H1 (cell line): Measurements from ENCODE around the gene LCA5. TPM values are rescaled to one million over a fixed set of nuclear protein-coding genes. Genes with fewer than 3 reads are reported as not detected.

Experiments
- CTCF ChIA-PET: fragments of 300-600 bp; sonication (Branson Sonifier 250); formaldehyde crosslinking; loops from one replicate; lab custom pipeline; 2021; ENCODE audit not compliant: partially characterized antibody; lab: Charles Lee
- POLR2A ChIA-PET: fragments of 300-600 bp; sonication (Branson Sonifier 250); formaldehyde crosslinking; loops from one replicate; lab custom pipeline; 2021; ENCODE audit warnings: inconsistent platforms; ENCODE audit not compliant: partially characterized antibody; lab: Charles Lee
- DNase-seq, 2 experiments: peaks; one replicate each; pipeline versions ENCODE4 v3.0.0 to v3.0.0-alpha.2; 2010 to 2022; ENCODE audit warnings: low spot score in 2 of 2, low read depth in 1 of 2, mixed read lengths in 1 of 2
- FAIRE-seq: peaks from 2 replicates; lab custom pipeline; 2011; peaks lifted over from hg19 to GRCh38; lab: Jason Lieb, UNC
- H2AFZ ChIP-seq: 2 replicates; pipeline ENCODE4 v1.8.1; 2012; ENCODE audit warnings: low read length, inconsistent platforms
- H2AK5ac ChIP-seq: 2 replicates; pipeline ENCODE4 v1.6.1; 2013; ENCODE audit warnings: low read depth, low read length
- H2BK120ac ChIP-seq: replicated peaks from 2 replicates; pipeline ENCODE3; 2013; ENCODE audit warnings: low read depth, low read length, inconsistent platforms
- H2BK12ac ChIP-seq: 2 replicates; pipeline ENCODE4 v1.6.1; 2013; ENCODE audit warnings: low read depth, low read length
- H2BK15ac ChIP-seq: 2 replicates; pipeline ENCODE4 v1.6.1; 2013; ENCODE audit warnings: low read length
- H2BK20ac ChIP-seq: 2 replicates; pipeline ENCODE4 v1.6.1; 2013; ENCODE audit warnings: low read length
- H2BK5ac ChIP-seq: 2 replicates; pipeline ENCODE4 v1.6.1; 2013; ENCODE audit warnings: low read depth, low read length
- H3K14ac ChIP-seq: 2 replicates; pipeline ENCODE4 v1.6.1; 2013; ENCODE audit warnings: inconsistent platforms; ENCODE audit not compliant: insufficient read length
- H3K18ac ChIP-seq: 2 replicates; pipeline ENCODE4 v1.6.1; 2013; ENCODE audit warnings: low read length; ENCODE audit errors: extremely low read depth
- H3K23ac ChIP-seq: 2 replicates; pipeline ENCODE4 v1.6.1; 2013; ENCODE audit warnings: inconsistent platforms; ENCODE audit not compliant: insufficient read length
- H3K23me2 ChIP-seq: 2 replicates; pipeline ENCODE4 v1.6.1; 2013; ENCODE audit warnings: low read depth, low read length
- H3K27ac ChIP-seq: 2 replicates; pipeline ENCODE4 v1.6.1; 2011; ENCODE audit warnings: low read depth, low read length, inconsistent platforms
- H3K27me3 ChIP-seq, 4 experiments: replicated peaks in 1 of 4; 1 replicate in 1 of 4; 2 replicates in 3 of 4; pipeline versions ENCODE4 v1.6.1 to v1.8.1; 2011 to 2013; ENCODE audit warnings: low read length in 3 of 4, mild to moderate bottlenecking in 3 of 4, inconsistent platforms in 2 of 4, mixed read lengths in 2 of 4, moderate library complexity in 1 of 4; ENCODE audit not compliant: control insufficient read depth in 3 of 4, insufficient read depth in 3 of 4; ENCODE audit errors: extremely low read depth in 1 of 4
- H3K36me3 ChIP-seq, 4 experiments: 2 replicates each; pipeline versions ENCODE4 v1.6.1 to v1.8.1; 2011 to 2013; ENCODE audit warnings: mild to moderate bottlenecking in 4 of 4, low read length in 3 of 4, moderate library complexity in 2 of 4, control low read depth in 1 of 4, inconsistent platforms in 1 of 4; ENCODE audit not compliant: insufficient read depth in 4 of 4, control insufficient read depth in 2 of 4
- H3K4ac ChIP-seq: replicated peaks from 2 replicates; pipeline ENCODE3; 2013; ENCODE audit warnings: low read length, low read depth, mixed read lengths, inconsistent platforms; ENCODE audit not compliant: insufficient read length
- H3K4me1 ChIP-seq, 4 experiments: replicated peaks in 1 of 4; 1 replicate in 1 of 4; 2 replicates in 3 of 4; pipeline versions ENCODE4 v1.6.1 to v1.8.1; 2011 to 2013; ENCODE audit warnings: low read length in 3 of 4, inconsistent platforms in 2 of 4, mixed read lengths in 1 of 4; ENCODE audit not compliant: insufficient read depth in 4 of 4, control insufficient read depth in 3 of 4
- H3K4me2 ChIP-seq, 2 experiments: 2 replicates each; pipeline versions ENCODE4 v1.6.1 to v1.8.1; 2011 to 2013; ENCODE audit warnings: low read depth in 2 of 2, low read length in 2 of 2, control low read depth in 1 of 2, inconsistent platforms in 1 of 2, mild to moderate bottlenecking in 1 of 2; ENCODE audit not compliant: insufficient read depth in 1 of 2
- H3K4me3 ChIP-seq, 4 experiments: fragments of 200-600, 300-600 bp in 1 of 4; sonication (generic), shearing (Covaris generic), sonication (Bioruptor Twin) in 1 of 4; 2 replicates each; pipeline versions ENCODE4 v1.5.1 to v1.8.1; 2011 to 2016; ENCODE audit warnings: low read length in 4 of 4, low read depth in 3 of 4, control low read depth in 2 of 4, inconsistent platforms in 2 of 4, mild to moderate bottlenecking in 2 of 4, mixed read lengths in 1 of 4, moderate library complexity in 1 of 4; ENCODE audit not compliant: insufficient read depth in 2 of 4; ENCODE audit errors: extremely low read depth in 1 of 4
- H3K56ac ChIP-seq: replicated peaks from 2 replicates; pipeline ENCODE3; 2013; ENCODE audit warnings: low read depth, mild to moderate bottlenecking, mixed read lengths, low read length, inconsistent platforms; ENCODE audit not compliant: insufficient read length
- H3K79me1 ChIP-seq: 2 replicates; pipeline ENCODE4 v1.6.1; 2013; ENCODE audit warnings: low read depth, low read length, control low read depth
- H3K79me2 ChIP-seq, 2 experiments: 2 replicates each; pipeline versions ENCODE4 v1.6.1 to v1.8.1; 2012 to 2013; ENCODE audit warnings: low read length in 2 of 2, mild to moderate bottlenecking in 2 of 2, inconsistent platforms in 1 of 2; ENCODE audit not compliant: insufficient read depth in 2 of 2, control insufficient read depth in 1 of 2
- H3K9ac ChIP-seq, 4 experiments: replicated peaks in 1 of 4; 1 replicate in 1 of 4; 2 replicates in 3 of 4; pipeline versions ENCODE4 v1.6.1 to v1.8.1; 2011 to 2013; ENCODE audit warnings: low read depth in 3 of 4, low read length in 3 of 4, control low read depth in 2 of 4, mild to moderate bottlenecking in 2 of 4, moderate library complexity in 2 of 4, inconsistent platforms in 1 of 4; ENCODE audit errors: extremely low read depth in 1 of 4
- H3K9me3 ChIP-seq, 2 experiments: 2 replicates each; pipeline versions ENCODE4 v1.6.1 to v1.8.1; 2012 to 2013; ENCODE audit warnings: mild to moderate bottlenecking in 2 of 2, moderate library complexity in 2 of 2, control low read depth in 1 of 2, inconsistent platforms in 1 of 2, low read depth in 1 of 2, low read length in 1 of 2, mixed read lengths in 1 of 2; ENCODE audit not compliant: insufficient read depth in 2 of 2
- H4K20me1 ChIP-seq, 2 experiments: replicated peaks in 1 of 2; 2 replicates each; pipeline versions ENCODE3 to v1.8.1; 2011 to 2013; ENCODE audit warnings: inconsistent platforms in 2 of 2, low read length in 2 of 2, mild to moderate bottlenecking in 1 of 2; ENCODE audit not compliant: insufficient read depth in 2 of 2, control insufficient read depth in 1 of 2
- H4K5ac ChIP-seq: 2 replicates; pipeline ENCODE4 v1.6.1; 2013; ENCODE audit warnings: low read length, low read depth, mixed read lengths, inconsistent platforms; ENCODE audit not compliant: insufficient read length
- H4K8ac ChIP-seq: 2 replicates; pipeline ENCODE4 v1.8.0; 2013; ENCODE audit warnings: mild to moderate bottlenecking, moderate library complexity, low read length, inconsistent platforms; ENCODE audit not compliant: insufficient read depth; ENCODE audit errors: extremely low read depth
- H4K91ac ChIP-seq: replicated peaks from 2 replicates; pipeline ENCODE3; 2013; ENCODE audit warnings: low read length, mixed read lengths, inconsistent platforms; ENCODE audit not compliant: insufficient read length
- EZH2 ChIP-seq: fragments of 200-600 bp; sonication (generic); IDR thresholded peaks from 2 replicates; pipeline ENCODE4 v1.7.1; 2012; ENCODE audit warnings: low read depth, mild to moderate bottlenecking, moderate library complexity, low read length, inconsistent platforms; ENCODE audit not compliant: severe bottlenecking
- JUND ChIP-seq: IDR thresholded peaks from 2 replicates; pipeline ENCODE4 v1.6.1; 2011; ENCODE audit warnings: mild to moderate bottlenecking, improper control_type of control experiment, low read length
- MAFK ChIP-seq: IDR thresholded peaks from 2 replicates; pipeline ENCODE4 v1.6.1; 2012; ENCODE audit warnings: low read depth, mild to moderate bottlenecking, improper control_type of control experiment, low read length
- PHF8 ChIP-seq: fragments of 200-600 bp; sonication (generic); conservative IDR thresholded peaks from 2 replicates; pipeline ENCODE4 v1.7.1; 2012; ENCODE audit warnings: low read depth, mild to moderate bottlenecking, inconsistent platforms, low read length, moderate library complexity
- RFX5 ChIP-seq: IDR thresholded peaks from 2 replicates; pipeline ENCODE4 v1.6.1; 2011; ENCODE audit warnings: low read depth, low read length, improper control_type of control experiment, borderline replicate concordance
- SP4 ChIP-seq: IDR thresholded peaks from 2 replicates; pipeline ENCODE4 v1.6.1; 2012; ENCODE audit warnings: low read length, inconsistent platforms
- polyA plus RNA-seq, 7 experiments: library from polyadenylated mRNA; depleted of rRNA in 3 of 7; stranded (reverse) in 5 of 7; unstranded in 2 of 7; fragments of >200 nt in 5 of 7; fragments of 200-250 nt in 2 of 7; gene quantifications; 1 replicate in 5 of 7; 2 replicates in 1 of 7; 4 replicates in 1 of 7; pipeline versions ENCODE4 v1.2.1 to v1.2.3, GENCODE V29; 2011 to 2013; ENCODE audit warnings: missing spikeins in 2 of 7, mixed read lengths in 2 of 7
- total RNA-seq: library from RNA; stranded (reverse); fragmentation: NEBNext Ultra II Directional; extraction: Animal tissue kit (Norgen Biotek cat#: 25700); gene quantifications from 2 replicates; pipeline ENCODE4 v1.2.1, GENCODE V29; 2021
- TF ChIP-seq, protein P1 (sequence below): IDR thresholded peaks from 2 replicates; pipeline ENCODE4 v1.6.1; 2012; ENCODE audit warnings: inconsistent platforms

LCA5 gene
- total and polyA plus RNA-seq, 2 of the 8 experiments (the other 6 are each of a cell fraction or from before 2014, with no cell fraction given) = 0.44 to 3.6 TPM

DNA sequence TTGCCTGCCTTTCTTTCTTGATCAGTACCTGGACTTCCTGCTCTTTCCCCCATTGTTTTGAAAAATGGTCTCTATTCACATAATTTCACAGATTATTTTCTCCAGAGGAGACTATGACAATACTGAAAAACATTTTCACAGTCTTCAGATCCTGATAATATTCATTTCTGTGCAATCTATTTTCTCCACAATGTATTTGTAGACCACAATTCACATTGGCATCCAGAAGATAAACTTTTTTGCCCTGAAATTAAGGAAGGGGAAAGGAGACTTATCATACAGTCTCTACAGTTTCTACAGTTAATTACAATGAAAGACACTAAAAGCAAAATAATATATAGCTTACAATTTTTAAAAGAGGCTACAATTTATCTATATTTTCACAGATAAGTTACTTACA lies 18.4 kb downstream of the LCA5 start:
- Histone ChIP-seq H2AFZ (no peak overlapping the region), H4K8ac (no peak overlapping the region), H3K36me3 (no peaks in the 10 kb centered on the region), H3K23ac (no peak overlapping the region), H2BK12ac (no peak overlapping the region), H3K79me1 (no peaks in the 10 kb centered on the region), H3K27me3 (no peaks in the 10 kb centered on the region), H3K4me2 (no peak overlapping the region), H4K91ac (no peak overlapping the region), H2BK15ac (no peak overlapping the region), H3K23me2 (no peaks in the 10 kb centered on the region), H4K5ac (no peak overlapping the region), H3K79me2 (no peaks in the 10 kb centered on the region), H3K56ac (no peak overlapping the region), H3K14ac (no peak overlapping the region), H2AK5ac (no peak overlapping the region), H3K18ac (no peak overlapping the region), H2BK120ac (no peak overlapping the region), H3K27ac (no peak overlapping the region), H3K4ac (no peak overlapping the region), H3K4me3 (no peak overlapping the region), H2BK20ac (no peak overlapping the region), H2BK5ac (no peak overlapping the region), H3K9me3 (no peaks in the 10 kb centered on the region), H3K4me1 (no peaks in the 10 kb centered on the region), H3K9ac (no peak overlapping the region), H4K20me1 (no peaks in the 10 kb centered on the region)
- POLR2A ChIA-PET = no interaction called here
- DNase-seq = no peak
- no peak for TF ChIP-seq SP4
- no peak for TF ChIP-seq RFX5
- no peak for TF ChIP-seq MAFK
- no peak for TF ChIP-seq JUND
- no peak for TF ChIP-seq EZH2
- TF ChIP-seq, protein P1, sequence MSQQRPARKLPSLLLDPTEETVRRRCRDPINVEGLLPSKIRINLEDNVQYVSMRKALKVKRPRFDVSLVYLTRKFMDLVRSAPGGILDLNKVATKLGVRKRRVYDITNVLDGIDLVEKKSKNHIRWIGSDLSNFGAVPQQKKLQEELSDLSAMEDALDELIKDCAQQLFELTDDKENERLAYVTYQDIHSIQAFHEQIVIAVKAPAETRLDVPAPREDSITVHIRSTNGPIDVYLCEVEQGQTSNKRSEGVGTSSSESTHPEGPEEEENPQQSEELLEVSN = no peak
- no peak for TF ChIP-seq PHF8
- FAIRE-seq = no peak
- CTCF ChIA-PET = no interaction called here
